ENCODE results near the gene CCDC74B.
"Not testable (repeated sequence)": the region's sequence is repeated elsewhere in the genome, so short reads cannot be mapped to it uniquely, and the experiment has no call there.

GRCh38 chr2:130162486-130162885, 17.6 kb upstream of the CCDC74B start:
- TF ChIP-seq, protein P1, sequence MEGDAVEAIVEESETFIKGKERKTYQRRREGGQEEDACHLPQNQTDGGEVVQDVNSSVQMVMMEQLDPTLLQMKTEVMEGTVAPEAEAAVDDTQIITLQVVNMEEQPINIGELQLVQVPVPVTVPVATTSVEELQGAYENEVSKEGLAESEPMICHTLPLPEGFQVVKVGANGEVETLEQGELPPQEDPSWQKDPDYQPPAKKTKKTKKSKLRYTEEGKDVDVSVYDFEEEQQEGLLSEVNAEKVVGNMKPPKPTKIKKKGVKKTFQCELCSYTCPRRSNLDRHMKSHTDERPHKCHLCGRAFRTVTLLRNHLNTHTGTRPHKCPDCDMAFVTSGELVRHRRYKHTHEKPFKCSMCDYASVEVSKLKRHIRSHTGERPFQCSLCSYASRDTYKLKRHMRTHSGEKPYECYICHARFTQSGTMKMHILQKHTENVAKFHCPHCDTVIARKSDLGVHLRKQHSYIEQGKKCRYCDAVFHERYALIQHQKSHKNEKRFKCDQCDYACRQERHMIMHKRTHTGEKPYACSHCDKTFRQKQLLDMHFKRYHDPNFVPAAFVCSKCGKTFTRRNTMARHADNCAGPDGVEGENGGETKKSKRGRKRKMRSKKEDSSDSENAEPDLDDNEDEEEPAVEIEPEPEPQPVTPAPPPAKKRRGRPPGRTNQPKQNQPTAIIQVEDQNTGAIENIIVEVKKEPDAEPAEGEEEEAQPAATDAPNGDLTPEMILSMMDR (IDR thresholded peaks at IDR 0.05) = not testable (repeated sequence)
- not testable (repeated sequence) for TF ChIP-seq POLR2A, EP300 (IDR thresholded peaks at IDR 0.05)
